Measurements from ENCODE around the gene CNPY4.

The CNPY4 gene
- 25.0 to 94.6 (median 70.9) reads per million in 4 experiments for total RNA-seq

DNA sequence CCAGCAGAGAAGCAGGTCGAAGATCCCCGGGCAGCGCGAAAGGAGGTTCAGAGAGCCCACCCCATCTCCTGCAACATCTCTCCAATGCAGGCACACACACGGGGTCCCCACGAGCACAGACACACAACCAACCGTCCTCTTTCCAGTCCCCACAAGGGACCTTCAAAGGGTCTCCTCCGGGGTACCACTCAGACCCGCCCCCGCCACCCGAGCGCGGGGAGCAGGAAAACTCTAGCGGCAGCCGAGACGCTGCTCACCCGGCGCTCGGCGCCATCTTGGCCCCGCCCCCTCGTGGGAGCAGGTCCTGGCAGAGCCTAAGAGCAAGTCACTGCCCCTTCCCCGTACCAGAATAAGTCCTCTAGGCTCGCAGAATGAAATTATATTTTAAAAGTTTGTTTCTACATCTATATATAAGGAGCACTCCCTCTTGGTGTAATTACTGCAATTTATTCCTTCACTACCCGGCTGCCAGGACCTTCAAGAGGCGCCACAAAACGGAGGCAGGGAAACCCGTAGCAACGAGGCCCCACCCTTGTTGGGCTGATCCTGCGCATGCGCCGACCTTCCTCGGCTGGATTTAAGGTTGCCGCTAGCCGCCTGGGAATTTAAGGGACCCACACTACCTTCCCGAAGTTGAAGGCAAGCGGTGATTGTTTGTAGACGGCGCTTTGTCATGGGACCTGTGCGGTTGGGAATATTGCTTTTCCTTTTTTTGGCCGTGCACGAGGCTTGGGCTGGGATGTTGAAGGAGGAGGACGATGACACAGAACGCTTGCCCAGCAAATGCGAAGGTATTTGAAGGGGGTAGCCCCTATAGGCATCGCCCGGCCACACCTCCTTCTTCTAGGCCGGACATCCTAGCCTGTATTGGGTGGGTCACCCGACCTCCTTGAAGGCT is at the start of gene CNPY4, which contains the start of gene TAF6:
Gene CNPY4, plus strand, starts transcription at position 563 of the 898 bp plus-strand sequence. Its CDS starts 111 bp downstream, at position 674.
Gene TAF6, minus strand, starts transcription at position 287 of the 898 bp plus-strand sequence. CDS start 5,149 bp downstream, outside the sequence.
- DNase-seq, result peak; percentile 90

DNA sequence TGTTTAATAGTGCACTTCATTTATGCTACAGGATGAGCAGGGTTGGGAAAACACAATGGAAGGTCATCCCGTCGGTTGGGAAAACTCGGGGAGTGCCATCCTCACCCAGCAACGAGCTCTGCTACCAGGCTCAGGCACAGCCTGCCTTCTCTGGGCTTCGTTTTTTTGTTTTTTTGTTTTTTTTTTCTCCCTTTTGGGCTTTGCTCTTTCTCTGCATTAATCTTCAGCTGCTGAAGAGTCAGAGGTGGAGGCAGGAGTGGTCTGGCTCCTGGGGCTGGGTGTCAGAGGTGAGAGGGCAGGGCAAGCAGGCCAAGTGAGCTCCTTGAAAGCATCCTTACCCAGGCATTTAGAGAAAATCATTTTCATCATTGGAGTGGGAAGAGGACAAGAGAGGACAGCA is 49.4 kb upstream of the CNPY4 start:
- no peak for DNase-seq

- DNase-seq, result no peak
These were observed 48.3 kb upstream of the CNPY4 start for GRCh38 chr7:100071018-100071723.

- no peak for DNase-seq
These were observed 47.0 kb upstream of the CNPY4 start for GRCh38 chr7:100072462-100072861.

DNA sequence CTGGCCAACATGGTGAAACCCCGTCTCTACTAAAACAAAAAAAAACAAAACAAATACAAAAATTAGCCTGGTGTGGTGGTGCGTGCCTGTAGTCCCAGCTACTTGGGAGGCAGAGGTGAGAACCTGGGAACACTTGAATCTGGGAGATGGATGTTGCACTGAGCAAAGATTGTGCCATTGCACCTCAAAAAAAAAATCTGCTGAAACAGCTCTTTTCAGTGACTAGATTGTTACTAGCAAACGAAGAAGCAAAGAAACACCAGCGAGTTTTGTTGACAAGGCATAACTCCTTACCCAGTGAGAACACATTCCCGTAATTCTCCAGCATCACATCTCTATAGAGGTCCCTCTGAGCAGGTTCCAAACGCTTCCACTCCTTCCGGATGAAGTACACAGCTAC is 44.6 kb upstream of the CNPY4 start:
- no peak for DNase-seq

DNA sequence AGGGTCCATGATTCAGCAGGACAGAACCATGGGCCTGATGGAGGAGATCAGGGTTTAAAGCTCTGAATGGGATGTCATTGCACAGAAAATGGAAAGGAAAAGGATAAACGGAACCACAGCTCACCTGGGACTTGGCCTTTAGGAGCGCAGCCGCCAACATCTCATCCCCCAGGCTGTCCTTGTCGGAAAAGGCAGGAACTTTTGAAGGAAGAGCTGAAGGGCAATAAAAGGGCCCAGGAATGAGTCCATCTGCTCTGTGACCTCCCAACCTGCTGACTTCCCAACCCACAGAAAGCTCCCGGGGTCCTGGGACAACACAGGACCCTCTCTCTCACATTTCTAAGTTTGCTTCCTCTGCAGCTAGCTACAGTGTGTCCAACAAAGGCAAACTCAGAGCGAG is 44.0 kb upstream of the CNPY4 start:
- no peak for DNase-seq

DNA sequence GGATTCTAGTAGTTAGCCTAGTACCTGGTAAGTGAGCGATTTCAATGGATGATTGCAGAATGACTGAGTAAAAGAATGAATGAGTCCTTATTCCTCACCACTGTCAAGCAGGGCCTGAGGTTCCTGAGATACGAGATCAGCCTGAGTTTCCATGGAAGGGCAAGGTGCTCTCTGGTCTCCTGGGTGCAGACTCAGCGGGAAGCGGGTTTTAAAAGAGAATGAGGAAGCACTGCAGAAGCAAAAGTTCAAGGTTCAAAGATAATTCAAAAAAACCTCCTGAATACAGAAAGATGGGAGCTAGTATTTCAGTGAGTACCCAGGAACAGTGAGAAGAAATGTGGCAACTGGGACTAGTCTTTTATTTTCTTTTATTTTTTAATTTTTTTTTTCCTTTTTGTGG is 42.2 kb upstream of the CNPY4 start:
- DNase-seq, result no peak

DNA sequence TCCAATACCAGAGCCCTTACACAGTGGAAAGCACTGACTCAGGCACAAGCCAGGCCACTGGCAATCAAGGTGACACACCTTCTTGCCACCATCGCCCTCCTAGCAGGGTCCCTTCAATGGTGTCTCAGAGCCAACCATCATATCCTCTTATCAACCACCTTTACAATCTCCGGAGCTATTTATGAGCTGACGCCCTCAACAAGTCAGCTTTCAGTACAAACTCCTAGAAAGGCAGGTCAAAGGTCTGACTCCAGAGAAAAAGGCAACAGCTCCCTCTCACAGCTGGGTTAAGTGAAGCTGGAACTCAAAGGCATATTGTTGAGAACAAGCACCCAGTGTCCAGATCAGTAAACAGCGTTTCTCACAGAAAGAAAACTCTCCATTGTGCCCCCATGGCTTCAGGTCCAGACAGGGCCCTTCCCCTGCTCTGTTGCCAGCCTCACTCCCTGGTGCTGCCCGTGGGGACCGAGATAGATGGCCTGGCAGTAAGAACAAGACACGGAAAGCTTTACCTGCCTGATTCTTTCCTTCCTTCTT is 40.3 kb upstream of the CNPY4 start:
- DNase-seq, result no peak

- DNase-seq, result no peak
These were observed 38.4 kb upstream of the CNPY4 start for GRCh38 chr7:100080907-100081534.

DNA sequence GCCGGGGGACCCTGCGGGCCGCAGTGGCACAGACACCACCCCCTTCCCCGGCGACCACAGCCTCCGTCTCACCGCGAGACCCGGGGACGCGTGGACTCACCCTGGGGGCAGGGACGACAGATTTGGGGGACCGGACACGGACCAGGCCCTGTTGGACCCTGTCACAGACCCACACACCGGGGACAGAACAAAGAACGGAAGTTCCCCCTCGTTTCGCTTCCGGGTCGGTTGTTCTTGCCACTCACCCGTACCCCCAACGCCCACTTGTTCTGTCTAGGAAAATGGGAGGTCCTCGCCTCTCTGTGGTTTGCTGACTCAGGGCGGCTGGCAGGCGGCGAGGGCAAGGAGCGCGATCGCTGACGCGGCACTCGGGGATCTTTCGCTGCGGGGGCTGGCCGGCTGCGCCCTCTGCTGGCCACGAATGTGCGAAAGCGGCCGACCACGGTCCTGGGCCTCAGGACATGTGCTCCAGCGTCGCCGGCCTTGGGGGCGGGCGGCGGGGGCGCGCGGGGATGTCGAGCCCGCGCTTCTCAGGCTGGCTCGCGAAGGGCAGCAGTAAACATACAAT is 37.8 kb upstream of the CNPY4 start, which contains the start of gene ZNF3:
Gene ZNF3, minus strand, starts transcription at position 189 of the 568 bp plus-strand sequence. CDS start 4,366 bp downstream, outside the sequence.
- peak; percentile 95 for DNase-seq

DNA sequence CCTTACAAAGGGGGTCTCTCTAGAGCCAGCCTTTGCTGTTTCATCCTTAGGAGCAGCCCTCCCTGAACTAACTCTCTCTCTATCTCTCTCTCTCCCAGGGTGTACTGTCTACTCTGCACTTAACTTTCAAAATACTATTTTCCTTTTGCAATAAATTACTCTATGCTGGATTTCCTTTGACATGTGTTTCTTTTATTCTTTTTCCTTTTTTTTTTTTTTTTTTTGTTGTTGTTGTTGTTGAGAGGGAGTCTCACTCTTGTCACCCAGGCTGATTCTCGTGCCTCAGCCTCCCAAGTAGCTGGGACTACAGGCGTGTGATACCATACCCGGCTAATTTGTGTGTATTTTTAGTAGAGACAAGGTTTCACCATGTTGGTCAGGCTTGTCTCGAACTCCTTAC is 36.5 kb upstream of the CNPY4 start:
- DNase-seq, result no peak

DNA sequence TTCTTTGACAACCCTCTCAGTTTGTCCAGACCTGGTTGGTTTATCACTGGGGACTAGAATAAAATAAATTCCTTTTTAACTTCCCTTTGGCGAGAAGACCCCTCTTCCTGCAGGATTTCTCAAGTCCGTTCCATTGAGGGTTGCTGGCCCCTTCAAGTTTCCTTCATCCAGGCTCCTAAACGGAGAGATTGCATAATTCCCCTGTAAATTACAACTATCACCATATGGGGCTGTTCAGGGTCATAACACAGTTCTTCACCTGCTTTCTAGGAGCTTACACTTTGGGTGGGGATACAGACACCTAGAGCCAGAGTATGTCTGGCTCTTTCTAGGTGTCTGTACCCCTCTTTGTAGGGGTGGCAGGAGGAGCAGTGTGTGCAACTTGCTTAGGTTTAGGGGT is 33.9 kb upstream of the CNPY4 start:
- no peak for DNase-seq

DNA sequence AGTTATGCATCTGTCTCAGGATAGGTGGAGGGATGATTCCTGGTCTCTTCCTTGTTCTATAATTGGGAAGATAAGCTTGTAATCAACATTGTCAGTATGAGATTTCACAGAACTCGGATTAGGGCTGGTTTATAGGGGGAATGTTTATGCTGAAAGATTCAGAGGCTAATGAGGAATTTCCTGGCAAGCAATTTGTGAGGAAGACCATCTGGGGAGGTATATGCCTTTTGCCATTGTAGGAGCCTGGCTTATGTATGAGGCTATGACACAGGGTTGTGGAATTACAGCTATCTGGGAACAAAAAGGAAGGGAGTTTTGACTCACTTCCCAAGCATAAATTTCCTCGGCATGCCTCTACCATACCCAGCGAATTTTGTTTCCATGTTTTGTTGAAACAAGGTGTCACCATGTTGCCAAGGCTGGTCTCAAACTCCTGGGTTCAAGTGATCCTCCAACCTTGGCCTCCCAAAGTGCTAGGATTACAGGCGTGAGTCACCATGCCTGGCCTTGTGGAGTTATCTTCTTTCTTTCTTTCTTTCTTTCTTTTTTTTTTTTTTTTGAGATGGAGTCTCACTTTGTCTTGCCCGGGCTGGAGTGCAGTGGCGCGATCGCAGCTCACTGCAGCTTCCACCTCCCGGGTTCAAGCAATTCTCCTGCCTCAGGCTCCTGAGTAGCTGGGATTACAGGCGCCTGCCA is 32.2 kb upstream of the CNPY4 start:
- DNase-seq, result no peak

DNA sequence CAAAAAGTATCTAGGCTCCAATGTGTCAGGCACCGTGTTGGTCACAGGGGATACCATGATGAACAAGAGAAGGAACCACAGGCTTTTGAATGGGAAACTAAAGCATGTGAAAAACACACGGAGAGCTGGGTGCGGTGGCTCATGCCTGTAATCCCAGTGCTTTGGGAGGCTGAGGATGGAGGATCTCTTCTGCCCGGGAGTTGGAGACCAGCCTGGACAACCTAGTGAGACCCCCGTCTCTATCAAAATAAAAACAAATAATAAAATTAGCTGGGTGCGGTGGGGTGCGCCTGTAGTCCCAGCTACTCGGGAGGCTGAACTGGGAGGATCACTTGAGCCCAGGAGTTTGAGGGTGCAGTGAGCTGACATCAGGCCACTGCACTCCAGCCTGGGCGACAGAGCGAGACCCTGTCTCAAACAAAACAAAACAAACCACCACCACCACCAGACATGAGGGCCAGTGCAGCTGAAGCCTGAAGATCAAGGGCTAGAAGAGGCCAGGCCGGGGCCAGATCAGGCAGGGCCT is 31.3 kb upstream of the CNPY4 start:
- no peak for DNase-seq

DNA sequence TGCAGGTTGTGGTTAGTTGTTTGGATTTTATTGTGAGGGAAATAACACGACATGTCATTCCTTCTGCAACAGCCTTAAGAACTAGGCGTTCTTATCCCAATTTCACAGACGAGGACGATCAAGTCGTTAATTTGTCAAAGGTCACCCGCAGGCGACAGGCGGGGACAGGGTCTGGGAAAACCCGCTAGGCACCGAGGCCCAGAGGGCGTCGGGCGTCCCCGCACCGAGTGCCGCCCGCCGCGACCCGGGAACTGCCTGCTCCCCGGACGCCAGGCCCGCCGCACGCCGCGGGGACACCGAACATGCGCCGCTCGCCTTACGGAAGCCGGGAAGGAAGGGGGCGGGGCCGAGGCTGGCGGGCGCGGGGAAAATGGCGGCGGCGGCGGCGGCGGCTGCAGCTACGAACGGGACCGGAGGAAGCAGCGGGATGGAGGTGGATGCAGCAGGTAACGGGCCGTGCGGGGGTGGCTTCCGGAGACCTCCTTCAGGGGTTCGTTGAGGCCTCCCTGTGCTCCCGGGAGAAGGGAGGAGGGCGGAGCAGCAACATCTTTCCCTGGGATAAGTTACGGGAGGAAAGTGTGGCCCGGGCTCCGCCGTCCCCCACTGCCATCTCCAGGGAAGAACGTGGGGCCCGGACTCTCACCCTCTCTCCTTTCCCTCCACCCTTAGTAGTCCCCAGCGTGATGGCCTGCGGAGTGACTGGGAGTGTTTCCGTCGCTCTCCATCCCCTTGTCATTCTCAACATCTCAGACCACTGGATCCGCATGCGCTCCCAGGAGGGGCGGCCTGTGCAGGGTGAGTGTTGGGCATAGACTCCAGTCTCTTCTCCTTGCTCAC is 30.6 kb upstream of the CNPY4 start, which contains the start of gene COPS6:
Gene COPS6, plus strand, starts transcription at position 349 of the 837 bp plus-strand sequence. Its CDS starts 22 bp downstream, at position 371.
- DNase-seq, result peak; percentile 80

DNA sequence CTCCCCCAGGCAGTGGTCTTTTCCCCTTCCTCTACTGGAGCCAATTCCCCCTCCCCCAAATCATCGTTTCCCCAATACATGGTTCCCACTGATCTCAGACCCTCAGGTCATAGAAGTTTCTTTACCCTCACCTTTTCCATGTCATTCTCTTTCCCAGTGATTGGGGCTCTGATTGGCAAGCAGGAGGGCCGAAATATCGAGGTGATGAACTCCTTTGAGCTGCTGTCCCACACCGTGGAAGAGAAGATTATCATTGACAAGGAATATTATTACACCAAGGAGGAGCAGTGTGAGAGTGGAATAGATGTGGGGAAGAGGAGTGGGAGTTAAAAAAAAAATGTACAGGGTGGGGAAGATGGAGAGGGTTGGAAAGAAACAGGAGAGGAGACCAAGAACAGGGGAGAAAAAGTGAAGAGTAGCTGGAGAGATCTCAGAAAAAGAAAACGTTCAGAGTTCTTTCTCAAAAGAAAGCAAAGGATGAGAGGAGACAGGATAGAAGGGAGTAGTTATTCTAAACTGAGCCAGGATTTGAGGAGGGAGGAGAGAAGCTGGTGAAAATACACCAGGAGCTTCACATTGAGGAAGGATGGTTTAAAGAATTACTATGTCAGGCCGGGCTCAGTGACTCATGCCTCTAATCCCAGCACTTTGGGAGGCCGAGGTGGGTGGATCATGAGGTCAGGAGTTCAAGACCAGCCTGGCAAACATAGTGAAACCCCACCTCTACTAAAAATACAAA is 29.8 kb upstream of the CNPY4 start:
- no peak for DNase-seq

- DNase-seq, result no peak
These were observed 28.7 kb upstream of the CNPY4 start for GRCh38 chr7:100090527-100091410.

DNA sequence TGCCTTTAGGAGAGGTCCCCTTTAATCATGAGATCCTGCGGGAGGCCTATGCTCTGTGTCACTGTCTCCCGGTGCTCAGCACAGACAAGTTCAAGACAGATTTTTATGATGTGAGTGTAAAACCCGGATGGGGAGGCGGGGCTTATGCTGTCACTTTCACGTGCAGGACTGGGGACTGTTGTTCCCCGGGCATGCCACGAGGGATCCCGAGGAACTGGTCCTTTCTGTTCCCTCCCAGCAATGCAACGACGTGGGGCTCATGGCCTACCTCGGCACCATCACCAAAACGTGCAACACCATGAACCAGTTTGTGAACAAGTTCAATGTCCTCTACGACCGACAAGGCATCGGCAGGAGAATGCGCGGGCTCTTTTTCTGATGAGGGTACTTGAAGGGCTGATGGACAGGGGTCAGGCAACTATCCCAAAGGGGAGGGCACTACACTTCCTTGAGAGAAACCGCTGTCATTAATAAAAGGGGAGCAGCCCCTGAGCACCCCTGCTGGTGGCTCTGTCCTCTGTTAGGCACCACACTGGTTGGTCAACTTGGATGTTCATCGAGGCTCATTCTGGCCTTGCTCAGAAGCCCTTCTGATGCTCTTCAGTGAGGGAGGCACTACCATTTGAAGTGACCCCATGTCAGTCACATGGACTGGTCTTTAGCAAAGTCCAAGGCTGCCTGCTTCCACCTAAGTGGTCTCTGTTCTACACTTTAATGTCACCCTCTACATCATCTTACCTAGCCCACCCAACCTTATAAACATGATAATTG is 27.8 kb upstream of the CNPY4 start:
- DNase-seq, result no peak

All from effector CD8-positive, alpha-beta T cell (primary cell).